GM12891 (cell line): Measurements from ENCODE around the gene DRD1.

ENCODE experiments used
- POLR2A ChIP-seq: IDR thresholded peaks from 2 replicates; pipeline ENCODE4 v1.6.1; 2011; ENCODE audit warnings: low read depth, low read length, control low read depth
- SPI1 ChIP-seq: IDR thresholded peaks from 2 replicates; pipeline ENCODE4 v1.6.1; 2011; ENCODE audit warnings: low read depth, low read length, control low read depth
- TAF1 ChIP-seq: IDR thresholded peaks from 2 replicates; pipeline ENCODE4 v1.6.1; 2011; ENCODE audit warnings: low read depth, low read length, control low read depth

GRCh38 chr5:175472378-175472777 is 28.4 kb upstream of the DRD1 start:
- TF ChIP-seq POLR2A (no peak), TAF1 (no peak), SPI1 (no peak)
